Mesendoderm (in vitro differentiated cells): ENCODE results near the gene SPP1.

Experiments
- DNase-seq: peaks from one replicate; pipeline ENCODE4 v3.0.0; 2013
- H2AK5ac ChIP-seq: 2 replicates; pipeline ENCODE4 v1.6.1; 2013; ENCODE audit warnings: low read length, inconsistent platforms
- H2BK120ac ChIP-seq: 2 replicates; pipeline ENCODE4 v1.6.1; 2013; ENCODE audit warnings: low read depth, mild to moderate bottlenecking, low read length, moderate library complexity, mixed read lengths
- H2BK15ac ChIP-seq: replicated peaks from 2 replicates; pipeline ENCODE4 v1.6.1; 2013; ENCODE audit warnings: low read depth, mild to moderate bottlenecking, moderate library complexity
- H2BK5ac ChIP-seq: 2 replicates; pipeline ENCODE4 v1.6.1; 2013; ENCODE audit warnings: low read length, inconsistent platforms
- H3K18ac ChIP-seq: 2 replicates; pipeline ENCODE4 v1.6.1; 2013; ENCODE audit warnings: mild to moderate bottlenecking, low read length, mixed read lengths
- H3K23ac ChIP-seq: one replicate; pipeline ENCODE4 v1.6.1; 2013; ENCODE audit warnings: low read length
- H3K27ac ChIP-seq: 2 replicates; pipeline ENCODE4 v1.5.1; 2013; ENCODE audit warnings: low read depth, mild to moderate bottlenecking, inconsistent platforms, low read length, moderate library complexity
- H3K27me3 ChIP-seq: 2 replicates; pipeline ENCODE4 v1.6.1; 2013; ENCODE audit warnings: low read length, control low read depth, mild to moderate bottlenecking, inconsistent platforms; ENCODE audit not compliant: insufficient read depth, poor library complexity
- H3K36me3 ChIP-seq: 2 replicates; pipeline ENCODE4 v1.6.1; 2013; ENCODE audit warnings: low read length, inconsistent platforms; ENCODE audit not compliant: control insufficient read depth, insufficient read depth
- H3K4ac ChIP-seq: one replicate; pipeline ENCODE4 v1.6.1; 2013; ENCODE audit warnings: low read depth, mild to moderate bottlenecking, low read length, moderate library complexity
- H3K4me1 ChIP-seq: 2 replicates; pipeline ENCODE4 v1.6.1; 2013; ENCODE audit warnings: low read depth, low read length, inconsistent platforms; ENCODE audit not compliant: control insufficient read depth
- H3K4me2 ChIP-seq: 2 replicates; pipeline ENCODE4 v1.6.1; 2013; ENCODE audit warnings: low read length
- H3K4me3 ChIP-seq: 2 replicates; pipeline ENCODE4 v1.5.1; 2013; ENCODE audit warnings: mild to moderate bottlenecking, low read length
- H3K56ac ChIP-seq: one replicate; pipeline ENCODE4 v1.6.1; 2013; ENCODE audit warnings: low read length
- H3K79me1 ChIP-seq: 2 replicates; pipeline ENCODE4 v1.6.1; 2013; ENCODE audit warnings: low read length, inconsistent platforms
- H3K79me2 ChIP-seq: 2 replicates; pipeline ENCODE4 v1.6.1; 2013; ENCODE audit warnings: mild to moderate bottlenecking, low read length; ENCODE audit not compliant: control insufficient read depth, insufficient read depth
- H3K9ac ChIP-seq: 2 replicates; pipeline ENCODE4 v1.6.1; 2013; ENCODE audit warnings: low read length, inconsistent platforms
- H4K5ac ChIP-seq: one replicate; pipeline ENCODE4 v1.6.1; 2013; ENCODE audit warnings: low read length
- H4K8ac ChIP-seq: one replicate; pipeline ENCODE4 v1.6.1; 2013; ENCODE audit warnings: low read depth, mild to moderate bottlenecking, control low read depth, low read length, moderate library complexity
- WGBS: extraction: QIAGEN DNeasy Blood & Tissue Kit; methylation state at CpG from one replicate; pipeline ENCODE4 v1.1.7; 2013; ENCODE audit warnings: low lambda C conversion rate, missing lambda C conversion rate; ENCODE audit not compliant: insufficient coverage; ENCODE audit errors: extremely low coverage; 5-methylcytosine and 5-hydroxymethylcytosine counted together

The SPP1 gene

GRCh38 chr4:88007304-88008121 is 32.0 kb downstream of the SPP1 start, which contains the start of gene PKD2:
TSS of gene PKD2 (plus strand) at chr4:88007635. CDS start at chr4:88007734, 99 bp downstream.
- Histone ChIP-seq H2BK120ac (no peak within 1 kb of the TSS), H2AK5ac (no peak within 1 kb of the TSS), H3K23ac (peak within 1 kb of the TSS; percentile 51), H2BK5ac (peak within 1 kb of the TSS; percentile 44), H3K79me2 (peaks cover 27% of the 10 kb centered on the region), H3K27ac (peak within 1 kb of the TSS; percentile 81), H2BK15ac (no peak within 1 kb of the TSS), H3K79me1 (peaks cover 7% of the 10 kb centered on the region), H3K4me1 (peaks cover 4% of the 10 kb centered on the region), H3K27me3 (no peaks in the 10 kb centered on the region), H3K4me2 (peak within 1 kb of the TSS; percentile 67), H3K56ac (peak within 1 kb of the TSS; percentile 97), H3K4ac (peak within 1 kb of the TSS; percentile 62), H4K5ac (no peak within 1 kb of the TSS), H4K8ac (no peak within 1 kb of the TSS), H3K9ac (peak within 1 kb of the TSS; percentile 91), H3K36me3 (no peaks in the 10 kb centered on the region), H3K18ac (peak within 1 kb of the TSS; percentile 62), H3K4me3 (peak within 1 kb of the TSS; percentile 78)
- peak; percentile 78 for DNase-seq
- WGBS = no CpG with 5 or more reads among the region's 116 CpGs

- Histone ChIP-seq H4K8ac (no peak overlapping the region), H2BK120ac (no peak overlapping the region), H3K4me3 (peak overlapping the region; percentile 78), H3K27me3 (no peaks in the 10 kb centered on the region), H2BK5ac (peak overlapping the region; percentile 44), H3K4me2 (peak overlapping the region; percentile 97), H3K79me1 (peaks cover 10% of the 10 kb centered on the region), H3K23ac (peak overlapping the region; percentile 51), H3K27ac (peak overlapping the region; percentile 81), H3K4ac (peak overlapping the region; percentile 62), H2BK15ac (no peak overlapping the region), H4K5ac (no peak overlapping the region), H3K79me2 (peaks cover 32% of the 10 kb centered on the region), H3K56ac (peak overlapping the region; percentile 97), H3K18ac (peak overlapping the region; percentile 62), H3K4me1 (peaks cover 4% of the 10 kb centered on the region), H2AK5ac (no peak overlapping the region), H3K36me3 (no peaks in the 10 kb centered on the region), H3K9ac (peak overlapping the region; percentile 91)
- no CpG with 5 or more reads among the region's 51 CpGs for whole genome bisulfite sequencing
- peak; percentile 75 for DNase-seq
Observed at GRCh38 chr4:88008122-88008742, 32.7 kb downstream of the SPP1 start.

GRCh38 chr4:88008743-88009171 is 33.2 kb downstream of the SPP1 start:
- H4K8ac ChIP-seq = no peak overlapping the region
- H2AK5ac ChIP-seq = no peak overlapping the region
- peak overlapping the region; percentile 87 for H3K56ac ChIP-seq
- peak overlapping the region; percentile 78 for H3K4me3 ChIP-seq
- H3K18ac ChIP-seq = no peak overlapping the region
- peak overlapping the region; percentile 91 for H3K9ac ChIP-seq
- H3K4me1 ChIP-seq = peaks cover 5% of the 10 kb centered on the region
- H3K79me2 ChIP-seq = peaks cover 36% of the 10 kb centered on the region
- H2BK120ac ChIP-seq = no peak overlapping the region
- H3K4me2 ChIP-seq = peak overlapping the region; percentile 97
- H3K79me1 ChIP-seq = peaks cover 12% of the 10 kb centered on the region
- H3K27me3 ChIP-seq = no peaks in the 10 kb centered on the region
- WGBS = no CpG with 5 or more reads among the region's 5 CpGs
- H2BK5ac ChIP-seq = no peak overlapping the region
- H3K4ac ChIP-seq = no peak overlapping the region
- no peak overlapping the region for H3K27ac ChIP-seq
- no peak overlapping the region for H2BK15ac ChIP-seq
- H3K23ac ChIP-seq = no peak overlapping the region
- no peaks in the 10 kb centered on the region for H3K36me3 ChIP-seq
- no peak overlapping the region for H4K5ac ChIP-seq
- DNase-seq = no peak

GRCh38 chr4:88009871-88010270 is 34.4 kb downstream of the SPP1 start:
- no peak overlapping the region for H4K5ac ChIP-seq
- no peak overlapping the region for H2BK5ac ChIP-seq
- no peak overlapping the region for H3K56ac ChIP-seq
- peaks cover 20% of the 10 kb centered on the region for H3K79me1 ChIP-seq
- H3K4ac ChIP-seq = no peak overlapping the region
- H2BK120ac ChIP-seq = no peak overlapping the region
- H3K27ac ChIP-seq = no peak overlapping the region
- H2AK5ac ChIP-seq = no peak overlapping the region
- no peak overlapping the region for H3K4me3 ChIP-seq
- H3K79me2 ChIP-seq = peaks cover 45% of the 10 kb centered on the region
- no peaks in the 10 kb centered on the region for H3K27me3 ChIP-seq
- H3K23ac ChIP-seq = no peak overlapping the region
- no peak overlapping the region for H3K9ac ChIP-seq
- no peak overlapping the region for H3K4me2 ChIP-seq
- no peaks in the 10 kb centered on the region for H3K36me3 ChIP-seq
- no peak overlapping the region for H3K18ac ChIP-seq
- peaks cover 6% of the 10 kb centered on the region for H3K4me1 ChIP-seq
- no peak overlapping the region for H4K8ac ChIP-seq
- no peak overlapping the region for H2BK15ac ChIP-seq
- WGBS = no CpG with 5 or more reads among the region's 5 CpGs
- no peak for DNase-seq

- Histone ChIP-seq H3K27me3 (no peaks in the 10 kb centered on the region), H3K79me2 (peaks cover 52% of the 10 kb centered on the region), H3K4me3 (no peak overlapping the region), H4K8ac (no peak overlapping the region), H3K4me2 (no peak overlapping the region), H2BK5ac (no peak overlapping the region), H4K5ac (no peak overlapping the region), H3K4ac (no peak overlapping the region), H3K4me1 (peaks cover 8% of the 10 kb centered on the region), H3K9ac (no peak overlapping the region), H3K56ac (no peak overlapping the region), H3K18ac (no peak overlapping the region), H3K36me3 (no peaks in the 10 kb centered on the region), H2AK5ac (no peak overlapping the region), H2BK120ac (no peak overlapping the region), H2BK15ac (no peak overlapping the region), H3K23ac (no peak overlapping the region), H3K27ac (no peak overlapping the region), H3K79me1 (peaks cover 21% of the 10 kb centered on the region)
- DNase-seq = no peak
- WGBS = no CpG with 5 or more reads among the region's 2 CpGs
Observed at GRCh38 chr4:88010966-88011365, 35.5 kb downstream of the SPP1 start.
